ENCODE measurements around the gene PRSS35.
A peak's percentile ranks its signal among the peaks of the same experiment; 100 is the strongest.
"Not testable (repeated sequence)": the region's sequence is repeated elsewhere in the genome, so short reads cannot be mapped to it uniquely, and the experiment has no call there.

PRSS35 gene, protein sequence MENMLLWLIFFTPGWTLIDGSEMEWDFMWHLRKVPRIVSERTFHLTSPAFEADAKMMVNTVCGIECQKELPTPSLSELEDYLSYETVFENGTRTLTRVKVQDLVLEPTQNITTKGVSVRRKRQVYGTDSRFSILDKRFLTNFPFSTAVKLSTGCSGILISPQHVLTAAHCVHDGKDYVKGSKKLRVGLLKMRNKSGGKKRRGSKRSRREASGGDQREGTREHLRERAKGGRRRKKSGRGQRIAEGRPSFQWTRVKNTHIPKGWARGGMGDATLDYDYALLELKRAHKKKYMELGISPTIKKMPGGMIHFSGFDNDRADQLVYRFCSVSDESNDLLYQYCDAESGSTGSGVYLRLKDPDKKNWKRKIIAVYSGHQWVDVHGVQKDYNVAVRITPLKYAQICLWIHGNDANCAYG

DNA sequence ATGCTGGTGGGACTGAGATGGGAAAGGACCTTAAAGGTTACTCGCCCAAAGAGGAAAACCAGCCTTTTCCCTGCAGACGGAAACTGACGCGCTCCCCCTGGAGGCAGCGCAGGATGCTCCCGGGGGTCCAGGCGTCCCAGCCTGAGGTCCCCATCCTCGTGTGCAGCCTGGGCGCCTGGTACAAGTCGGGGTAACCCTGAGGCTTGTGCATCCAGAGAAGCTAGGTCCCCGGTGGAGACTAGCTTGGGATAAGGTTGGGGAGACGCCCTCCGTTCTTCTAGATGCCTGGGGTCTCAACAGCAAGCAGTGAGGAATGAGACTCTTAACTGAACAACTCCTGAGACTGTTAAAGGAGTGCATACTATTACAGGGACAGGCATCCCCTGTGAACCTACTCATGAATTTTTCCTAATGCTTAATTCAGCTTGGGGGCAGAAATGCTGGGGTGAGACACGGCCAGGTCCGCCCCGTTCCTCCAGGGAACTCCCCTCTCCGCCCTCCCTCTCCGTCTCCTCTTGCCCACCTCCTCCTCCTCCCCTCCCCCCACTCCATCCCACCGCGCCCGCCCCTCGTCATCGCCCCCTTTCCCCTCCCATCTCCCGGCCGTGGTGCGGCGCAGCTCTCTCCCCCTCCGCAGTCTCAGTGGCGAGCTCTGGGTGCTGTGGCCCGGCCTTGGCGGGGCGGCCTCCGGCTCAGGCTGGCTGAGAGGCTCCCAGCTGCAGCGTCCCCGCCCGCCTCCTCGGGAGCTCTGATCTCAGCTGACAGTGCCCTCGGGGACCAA, at the start of gene PRSS35:
PRSS35 (plus strand) TSS at position 634 of the 781 bp plus-strand sequence. CDS start 10,908 bp downstream, outside the sequence.
- peak within 1 kb of the TSS; percentile 39 to 50 for H3K4me3 Mint-ChIP-seq
- peaks cover 36 to 45% of the 10 kb centered on the region in 2 donors for H3K27me3 Mint-ChIP-seq
- H3K4me1 Mint-ChIP-seq, result peaks cover 9 to 14% of the 10 kb centered on the region in 2 donors
- DNase-seq (no peak), ATAC-seq (replicated peaks) (peak; percentile 54 to 74)
- H3K27ac Mint-ChIP-seq, result no peak within 1 kb of the TSS
- H3K9me3 Mint-ChIP-seq, result no peaks in the 10 kb centered on the region
- H3K36me3 Mint-ChIP-seq, result no peaks in the 10 kb centered on the region

DNA sequence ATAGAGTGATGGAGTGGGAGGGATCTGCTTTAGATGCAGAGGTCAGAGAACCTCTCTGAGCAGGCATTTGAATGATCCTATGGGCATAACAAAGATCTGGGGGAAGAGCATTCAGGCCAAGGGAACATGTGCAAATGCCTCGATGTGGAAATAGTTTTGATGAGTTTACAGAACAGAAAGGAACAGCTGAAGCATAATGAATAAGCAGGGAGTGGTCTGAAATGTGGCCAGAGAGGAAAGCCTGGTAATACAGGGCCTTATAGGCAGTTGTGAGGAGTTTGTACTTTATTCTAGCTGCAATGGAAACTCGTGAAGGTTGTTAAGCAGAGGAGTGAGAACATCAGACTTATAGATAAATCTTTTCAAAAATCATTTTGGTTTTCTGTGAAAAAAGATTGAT, 48.4 kb upstream of the PRSS35 start:
- no peak overlapping the region for H3K4me3 Mint-ChIP-seq
- H3K4me1 Mint-ChIP-seq, result no peaks in the 10 kb centered on the region
- no peaks in the 10 kb centered on the region for H3K9me3 Mint-ChIP-seq
- ATAC-seq (replicated peaks) (no peak), DNase-seq (no peak)
- H3K36me3 Mint-ChIP-seq, result no peaks in the 10 kb centered on the region
- peaks cover 0 to 5% of the 10 kb centered on the region in 2 donors for H3K27me3 Mint-ChIP-seq
- no peak overlapping the region for H3K27ac Mint-ChIP-seq

DNA sequence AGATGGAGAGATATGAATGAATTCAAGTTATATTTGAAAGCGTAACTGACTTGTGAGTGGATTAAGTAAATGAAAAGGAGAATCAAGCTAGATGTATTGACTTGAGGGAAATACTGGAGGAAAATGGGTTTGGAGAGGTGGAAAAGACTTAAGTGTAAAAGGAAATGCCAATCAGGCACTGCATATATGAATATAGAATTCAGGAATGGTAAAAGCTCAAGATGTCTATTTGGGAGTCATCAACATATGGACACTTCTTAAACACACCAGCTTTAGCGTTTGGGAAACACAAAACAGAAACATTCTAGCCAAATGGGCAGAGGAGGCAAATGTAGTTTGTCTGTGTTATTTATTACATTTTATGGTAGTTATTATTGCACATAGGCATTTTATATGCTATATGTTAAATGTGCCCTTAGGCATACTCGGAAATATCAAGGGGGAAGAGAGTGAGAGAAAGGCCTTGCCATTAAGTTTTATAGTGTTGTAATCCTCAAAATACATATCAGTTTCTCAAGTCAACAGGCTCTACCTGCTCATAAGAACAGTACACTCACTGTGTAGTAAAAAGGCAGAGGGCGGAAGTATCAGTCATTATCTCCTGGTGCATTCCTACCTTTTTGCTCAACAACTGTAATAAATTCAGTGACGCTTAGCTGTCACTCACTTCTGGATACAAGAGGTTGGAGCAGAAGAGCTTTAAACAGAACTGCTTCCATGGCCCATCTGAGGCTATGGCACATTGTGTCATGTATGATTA, 47.8 kb upstream of the PRSS35 start:
- ATAC-seq (replicated peaks) (no peak), DNase-seq (no peak)
- no peak overlapping the region for H3K27ac Mint-ChIP-seq
- H3K27me3 Mint-ChIP-seq, result peaks cover 0 to 4% of the 10 kb centered on the region in 2 donors
- H3K9me3 Mint-ChIP-seq, result no peaks in the 10 kb centered on the region
- no peaks in the 10 kb centered on the region for H3K4me1 Mint-ChIP-seq
- no peaks in the 10 kb centered on the region for H3K36me3 Mint-ChIP-seq
- no peak overlapping the region for H3K4me3 Mint-ChIP-seq

DNA sequence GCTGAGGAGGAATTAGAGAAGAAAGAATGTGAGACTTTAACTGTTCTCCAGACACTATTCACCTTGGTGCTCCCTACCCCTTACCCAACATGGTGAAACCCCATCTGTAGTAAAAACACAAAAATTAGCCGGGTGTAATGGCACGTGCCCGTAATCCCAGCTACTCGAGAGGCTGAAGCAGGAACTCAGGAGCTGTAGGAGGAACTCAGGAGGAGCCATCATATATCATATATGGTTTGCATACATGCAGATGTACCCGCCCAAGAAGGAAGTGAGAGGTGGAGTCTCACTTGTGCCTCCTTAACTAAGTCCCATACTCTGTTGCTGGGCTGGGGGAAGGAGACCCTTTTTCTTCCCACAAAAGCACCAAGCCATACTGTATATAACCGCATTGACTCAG, 46.0 kb upstream of the PRSS35 start:
- Mint-ChIP-seq H3K4me1 (no peaks in the 10 kb centered on the region), H3K4me3 (no peak overlapping the region), H3K36me3 (no peaks in the 10 kb centered on the region), H3K27ac (no peak overlapping the region), H3K27me3 (no peaks in the 10 kb centered on the region), H3K9me3 (no peaks in the 10 kb centered on the region)
- ATAC-seq (replicated peaks), result no peak
- DNase-seq, result no peak

DNA sequence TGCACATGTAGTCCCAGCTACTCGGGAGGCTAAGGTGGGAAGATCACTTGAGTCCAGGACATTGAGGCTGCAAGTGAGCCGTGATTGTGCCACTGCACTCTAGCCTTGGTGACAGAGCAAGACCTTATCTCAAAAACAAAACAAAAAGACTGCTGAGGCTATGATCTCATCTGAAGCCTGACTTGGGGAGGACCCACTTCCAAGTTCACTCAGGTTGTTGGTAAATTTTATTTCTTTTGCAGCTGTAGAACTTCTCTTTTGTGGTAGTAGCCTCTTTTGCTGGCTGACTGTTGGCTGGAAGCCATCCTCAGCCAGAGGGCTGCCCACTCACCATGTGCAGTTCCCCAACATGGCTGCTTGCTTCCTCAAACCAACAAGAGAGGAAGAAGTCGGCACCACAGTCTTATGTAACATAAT, 44.7 kb upstream of the PRSS35 start:
- no peak overlapping the region for H3K4me3 Mint-ChIP-seq
- no peak overlapping the region for H3K27ac Mint-ChIP-seq

DNA sequence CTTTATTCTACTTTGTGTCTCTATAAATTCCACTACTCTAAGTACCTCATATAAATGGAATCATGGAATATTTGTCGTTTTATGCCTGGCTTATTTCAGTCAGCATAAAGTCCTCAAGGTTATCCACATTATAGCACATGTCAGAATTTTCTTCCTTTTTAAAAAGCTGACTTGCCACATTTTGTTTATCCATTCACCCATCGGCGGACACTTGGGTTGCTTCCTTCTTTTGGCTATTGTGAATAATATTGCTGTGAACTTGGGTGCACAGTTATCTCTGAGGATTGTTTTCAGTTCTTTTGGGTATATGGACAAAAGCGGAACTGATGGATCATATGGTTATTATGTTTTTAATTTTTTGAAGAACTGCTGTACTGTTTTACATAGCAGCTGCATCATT, 42.3 kb upstream of the PRSS35 start:
- Mint-ChIP-seq H3K27me3 (no peaks in the 10 kb centered on the region), H3K27ac (no peak overlapping the region), H3K4me3 (no peak overlapping the region), H3K9me3 (peaks cover 0 to 1% of the 10 kb centered on the region in 2 donors), H3K4me1 (no peaks in the 10 kb centered on the region), H3K36me3 (no peaks in the 10 kb centered on the region)
- ATAC-seq (replicated peaks) (no peak), DNase-seq (no peak)

More for the DNA sequence above, 44.7 kb upstream of the PRSS35 start:
- DNase-seq (no peak), ATAC-seq (replicated peaks) (peak in 1 of 2 donors; percentile 27)
- no peaks in the 10 kb centered on the region for H3K4me1 Mint-ChIP-seq
- no peaks in the 10 kb centered on the region for H3K27me3 Mint-ChIP-seq
- H3K36me3 Mint-ChIP-seq, result no peaks in the 10 kb centered on the region
- peaks cover 0 to 1% of the 10 kb centered on the region in 2 donors for H3K9me3 Mint-ChIP-seq

DNA sequence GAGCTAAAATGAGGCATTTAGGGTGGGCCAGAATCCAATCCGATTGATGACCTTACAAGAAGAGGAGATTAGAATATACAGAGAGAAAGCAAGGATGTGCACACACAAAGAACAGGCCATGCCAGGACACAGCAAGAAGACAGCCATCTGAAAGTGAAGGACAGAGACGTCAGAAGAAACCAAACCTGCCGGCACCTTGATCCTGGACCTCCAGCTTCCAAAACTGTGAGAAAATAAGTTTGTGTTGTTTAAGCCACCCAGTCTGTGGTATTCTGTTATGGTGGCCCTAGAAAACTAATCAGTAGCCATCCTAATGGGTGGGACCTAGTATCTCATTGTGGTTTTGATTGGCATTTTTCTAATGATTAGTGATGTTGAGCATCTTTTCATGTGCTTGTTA, 41.7 kb upstream of the PRSS35 start:
- no peak for DNase-seq
- Mint-ChIP-seq H3K27me3 (no peaks in the 10 kb centered on the region), H3K27ac (no peak overlapping the region), H3K36me3 (no peaks in the 10 kb centered on the region), H3K4me3 (no peak overlapping the region), H3K4me1 (no peaks in the 10 kb centered on the region), H3K9me3 (peaks cover 0 to 1% of the 10 kb centered on the region in 2 donors)
- no peak for ATAC-seq (replicated peaks)

DNA sequence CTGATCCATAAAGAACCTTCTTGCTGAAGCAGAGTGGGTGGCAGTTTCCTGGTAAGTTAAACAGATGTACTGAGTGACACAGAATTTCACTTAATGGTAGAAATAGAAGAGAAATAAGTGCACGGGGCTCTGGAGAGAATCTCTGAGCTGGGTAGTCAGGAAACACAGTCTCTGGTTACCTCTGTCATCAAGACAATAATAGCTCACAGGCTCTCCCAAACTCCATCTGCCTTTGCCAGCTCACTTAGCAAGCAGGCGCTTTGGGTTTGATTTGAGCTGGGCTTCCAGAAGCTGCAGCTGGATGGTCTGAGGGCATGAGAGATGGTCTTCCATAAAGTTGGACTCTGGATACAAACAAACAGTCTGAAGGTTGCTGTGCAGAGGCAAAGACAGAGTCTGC, 39.6 kb upstream of the PRSS35 start:
- H3K36me3 Mint-ChIP-seq, result no peaks in the 10 kb centered on the region
- peaks cover 0 to 1% of the 10 kb centered on the region in 2 donors for H3K9me3 Mint-ChIP-seq
- no peak for DNase-seq
- ATAC-seq (replicated peaks), result no peak
- no peaks in the 10 kb centered on the region for H3K27me3 Mint-ChIP-seq
- H3K27ac Mint-ChIP-seq, result no peak overlapping the region
- no peak overlapping the region for H3K4me3 Mint-ChIP-seq
- H3K4me1 Mint-ChIP-seq, result no peaks in the 10 kb centered on the region

DNA sequence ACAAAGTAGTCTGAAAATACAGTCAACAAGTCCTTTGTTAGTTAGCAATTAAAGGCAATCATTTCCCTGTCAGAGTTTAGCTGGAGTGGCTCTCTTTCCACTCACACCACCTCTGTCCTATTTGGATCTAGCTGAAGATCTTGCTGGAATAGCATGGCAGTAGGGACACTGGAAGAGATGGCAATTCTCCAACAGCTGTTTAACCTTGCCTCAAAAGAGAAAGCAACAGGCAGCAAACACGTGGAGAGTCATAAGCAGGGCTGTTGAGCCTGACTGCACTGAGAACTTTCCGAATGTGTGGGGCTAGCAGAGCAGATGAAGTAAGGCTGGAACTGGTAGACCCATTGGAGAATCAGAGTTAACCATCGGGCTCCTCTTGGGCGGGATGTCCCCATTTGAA, 38.0 kb upstream of the PRSS35 start:
- no peaks in the 10 kb centered on the region for H3K36me3 Mint-ChIP-seq
- no peaks in the 10 kb centered on the region for H3K27me3 Mint-ChIP-seq
- no peaks in the 10 kb centered on the region for H3K4me1 Mint-ChIP-seq
- peaks cover 0 to 1% of the 10 kb centered on the region in 2 donors for H3K9me3 Mint-ChIP-seq
- ATAC-seq (replicated peaks) (no peak), DNase-seq (no peak)
- no peak overlapping the region for H3K4me3 Mint-ChIP-seq
- no peak overlapping the region for H3K27ac Mint-ChIP-seq

DNA sequence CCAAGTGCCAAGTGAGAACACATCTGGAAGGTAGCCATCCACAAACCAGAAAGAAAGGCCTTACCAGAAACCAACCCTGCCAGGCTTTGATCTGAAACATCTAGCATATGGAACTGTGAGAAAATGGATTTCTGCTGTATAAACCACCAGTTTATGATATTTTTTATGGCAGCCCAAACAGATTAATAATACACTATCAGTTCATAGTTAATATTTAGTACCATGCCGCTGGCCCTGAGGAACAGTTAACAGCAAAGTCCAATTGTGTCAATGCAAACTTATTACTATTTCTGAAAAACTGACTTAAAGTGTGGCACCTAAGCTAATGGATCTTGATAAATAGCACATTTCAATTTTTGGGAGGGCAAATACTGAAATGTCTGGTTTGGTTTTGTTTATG, 35.4 kb upstream of the PRSS35 start:
- Mint-ChIP-seq H3K36me3 (no peaks in the 10 kb centered on the region), H3K9me3 (peaks cover 0 to 1% of the 10 kb centered on the region in 2 donors)

DNA sequence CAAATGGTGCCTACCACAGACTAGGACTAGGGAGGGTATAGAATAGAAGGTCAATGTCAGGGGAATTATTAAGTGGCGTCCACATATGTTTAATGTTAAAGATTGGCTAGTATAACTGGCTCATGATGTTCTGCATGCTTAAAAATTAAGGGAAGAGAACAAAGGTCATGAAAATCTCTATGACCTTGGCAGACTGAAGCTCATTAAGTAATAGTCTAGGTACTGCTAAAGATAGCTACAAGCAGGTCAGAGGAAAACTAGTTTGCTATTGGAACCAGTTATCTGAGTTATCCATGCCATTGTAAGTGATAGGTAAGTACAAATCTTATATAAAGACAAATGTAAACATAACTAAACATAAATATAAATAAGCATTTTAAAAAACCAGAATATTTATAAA, 32.9 kb upstream of the PRSS35 start:
- Mint-ChIP-seq H3K4me1 (no peaks in the 10 kb centered on the region), H3K4me3 (no peak overlapping the region), H3K27ac (no peak overlapping the region), H3K9me3 (no peaks in the 10 kb centered on the region), H3K27me3 (peaks cover 0 to 6% of the 10 kb centered on the region in 2 donors), H3K36me3 (no peaks in the 10 kb centered on the region)
- ATAC-seq (replicated peaks) (no peak), DNase-seq (no peak)

More for the DNA sequence above, 35.4 kb upstream of the PRSS35 start:
- no peak for DNase-seq
- H3K27ac Mint-ChIP-seq, result no peak overlapping the region
- no peak overlapping the region for H3K4me3 Mint-ChIP-seq
- no peak for ATAC-seq (replicated peaks)
- H3K4me1 Mint-ChIP-seq, result no peaks in the 10 kb centered on the region
- peaks cover 0 to 6% of the 10 kb centered on the region in 2 donors for H3K27me3 Mint-ChIP-seq

DNA sequence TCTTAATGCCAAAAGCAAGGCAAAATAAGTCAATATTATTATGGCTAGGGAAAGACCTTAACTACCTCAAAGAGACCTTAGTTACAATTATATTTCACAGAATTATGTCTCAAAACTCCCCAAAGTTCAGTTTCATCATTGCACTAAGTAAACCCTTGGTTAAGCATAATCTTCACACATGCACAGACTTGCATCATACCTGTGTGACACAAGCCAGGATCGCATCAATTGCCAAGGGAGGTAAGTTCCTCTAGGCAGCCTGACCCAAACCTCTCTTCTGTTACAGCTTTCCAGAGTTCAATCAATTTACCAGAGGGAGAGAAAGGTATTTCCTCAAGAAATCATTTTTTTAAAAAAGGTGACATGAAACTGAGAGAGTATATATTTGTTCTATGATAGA, 31.9 kb upstream of the PRSS35 start:
- Mint-ChIP-seq H3K4me3 (no peak overlapping the region), H3K36me3 (no peaks in the 10 kb centered on the region), H3K4me1 (no peaks in the 10 kb centered on the region), H3K9me3 (peaks cover under 1 to 2% of the 10 kb centered on the region in 2 donors), H3K27me3 (peaks cover 0 to 6% of the 10 kb centered on the region in 2 donors), H3K27ac (no peak overlapping the region)
- DNase-seq (no peak), ATAC-seq (replicated peaks) (no peak)

DNA sequence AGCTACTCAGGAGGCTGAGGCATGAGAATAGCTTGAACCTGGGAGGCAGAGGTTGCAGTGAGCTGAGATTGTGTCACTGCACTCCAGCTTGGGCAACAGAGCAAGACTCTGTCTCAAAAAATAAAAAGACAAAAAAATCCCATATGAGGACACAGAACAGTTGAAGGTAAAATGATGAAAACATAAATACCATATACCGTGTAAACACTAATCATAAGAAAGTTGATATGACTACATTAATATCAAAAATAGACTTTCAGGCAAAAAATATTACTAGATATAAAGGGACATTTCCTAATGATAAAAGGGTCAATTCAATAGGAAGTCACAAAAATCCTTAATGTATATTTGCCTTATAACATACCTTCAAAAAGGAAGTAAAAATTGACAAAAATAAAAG, 30.4 kb upstream of the PRSS35 start:
- not testable (repeated sequence) for H3K4me1 Mint-ChIP-seq; DNase-seq; H3K4me3 Mint-ChIP-seq; H3K27ac Mint-ChIP-seq; ATAC-seq (replicated peaks); H3K36me3 Mint-ChIP-seq; H3K27me3 Mint-ChIP-seq; H3K9me3 Mint-ChIP-seq

DNA sequence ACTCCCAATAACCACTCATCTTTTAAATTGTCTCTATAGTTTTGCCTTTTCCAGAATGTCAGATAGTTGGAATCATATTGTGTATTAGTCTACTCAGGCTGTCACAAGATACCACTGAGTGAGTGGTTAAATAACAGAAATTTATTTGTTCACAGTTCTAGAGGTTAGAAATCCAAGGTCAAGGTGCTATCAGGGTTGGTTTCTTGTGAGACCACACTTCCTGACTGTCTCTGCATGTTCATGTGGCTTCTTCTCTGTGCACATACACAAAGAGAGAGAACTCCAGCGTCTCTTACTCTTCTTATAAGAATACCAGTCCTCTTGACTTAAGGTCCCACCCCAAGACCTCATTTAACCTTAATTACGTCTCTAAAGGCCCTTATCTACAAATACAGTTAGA, 23.9 kb upstream of the PRSS35 start:
- Mint-ChIP-seq H3K4me1 (no peaks in the 10 kb centered on the region), H3K27ac (no peak overlapping the region), H3K9me3 (peaks cover 2 to 4% of the 10 kb centered on the region in 2 donors), H3K36me3 (no peaks in the 10 kb centered on the region), H3K27me3 (no peaks in the 10 kb centered on the region), H3K4me3 (no peak overlapping the region)
- DNase-seq (no peak), ATAC-seq (replicated peaks) (no peak)
